T-helper 2 cell treated with Interferon-gamma antibody and Interleukin-4, amounts not matched to agents 100 ng/mL and 5 ng/mL, for 36 hours (primary cell): ENCODE data around the gene TMEM107. TPM values are rescaled to one million over a fixed set of nuclear protein-coding genes. Genes with fewer than 3 reads are reported as not detected.

Experiments used
- intact Hi-C: fragments of 100-400 bp; cut with micrococcal nuclease; formaldehyde crosslinking; loops from one replicate; pipeline ENCODE4 v1.15.1; 2023
- total RNA-seq: library from RNA; stranded (reverse); gene quantifications from 2 replicates; pipeline ENCODE4 v1.2.3, GENCODE V29; 2022

The TMEM107 gene
- total RNA-seq, 1 donor from 2014 or later, result 26.4 TPM

DNA sequence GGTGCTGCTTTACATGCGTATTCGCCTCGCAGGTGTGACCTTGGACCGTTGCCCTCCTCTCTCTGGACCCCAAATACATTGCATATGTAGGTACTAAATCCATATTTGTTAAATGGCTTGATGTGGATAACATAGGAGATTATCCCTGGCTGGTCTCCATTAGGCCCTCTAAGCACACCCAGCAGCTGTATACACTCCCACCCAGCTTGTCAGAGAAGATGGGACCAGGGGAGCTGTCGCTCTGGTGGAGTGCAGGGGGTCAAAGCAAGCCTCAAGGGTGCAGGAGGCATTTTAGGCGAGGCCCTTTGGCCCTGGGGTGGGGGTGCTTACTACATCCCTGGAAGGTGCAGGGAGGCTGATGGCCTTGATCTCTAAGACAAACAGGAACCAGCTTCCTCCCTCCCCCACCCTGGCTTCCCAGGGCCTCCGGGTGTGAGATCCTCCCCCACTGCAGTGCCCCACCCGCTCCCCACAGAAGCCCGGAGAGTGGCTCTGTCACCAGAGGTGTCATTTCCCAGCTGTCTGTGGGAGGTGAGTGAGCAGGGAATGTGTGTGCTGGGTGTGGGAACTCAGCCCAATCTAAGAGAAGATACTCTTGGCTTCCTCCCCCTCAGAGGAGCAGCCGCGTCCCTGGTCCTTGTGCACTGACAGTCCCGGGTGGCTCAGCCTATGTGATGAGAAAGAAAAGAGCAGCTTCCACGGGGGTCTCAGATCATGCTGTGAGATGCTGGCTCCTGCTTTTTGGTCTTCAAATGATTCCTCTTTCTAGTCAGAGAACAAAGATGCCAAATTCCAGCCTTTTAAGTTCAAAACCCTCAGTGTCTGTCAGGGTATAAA lies 12.0 kb downstream of the TMEM107 start:
- intact Hi-C loops, result loop anchor here (1.0 kb wide), 1 partner anchor 9 kb away; no protein-coding TSS in a partner anchor

DNA sequence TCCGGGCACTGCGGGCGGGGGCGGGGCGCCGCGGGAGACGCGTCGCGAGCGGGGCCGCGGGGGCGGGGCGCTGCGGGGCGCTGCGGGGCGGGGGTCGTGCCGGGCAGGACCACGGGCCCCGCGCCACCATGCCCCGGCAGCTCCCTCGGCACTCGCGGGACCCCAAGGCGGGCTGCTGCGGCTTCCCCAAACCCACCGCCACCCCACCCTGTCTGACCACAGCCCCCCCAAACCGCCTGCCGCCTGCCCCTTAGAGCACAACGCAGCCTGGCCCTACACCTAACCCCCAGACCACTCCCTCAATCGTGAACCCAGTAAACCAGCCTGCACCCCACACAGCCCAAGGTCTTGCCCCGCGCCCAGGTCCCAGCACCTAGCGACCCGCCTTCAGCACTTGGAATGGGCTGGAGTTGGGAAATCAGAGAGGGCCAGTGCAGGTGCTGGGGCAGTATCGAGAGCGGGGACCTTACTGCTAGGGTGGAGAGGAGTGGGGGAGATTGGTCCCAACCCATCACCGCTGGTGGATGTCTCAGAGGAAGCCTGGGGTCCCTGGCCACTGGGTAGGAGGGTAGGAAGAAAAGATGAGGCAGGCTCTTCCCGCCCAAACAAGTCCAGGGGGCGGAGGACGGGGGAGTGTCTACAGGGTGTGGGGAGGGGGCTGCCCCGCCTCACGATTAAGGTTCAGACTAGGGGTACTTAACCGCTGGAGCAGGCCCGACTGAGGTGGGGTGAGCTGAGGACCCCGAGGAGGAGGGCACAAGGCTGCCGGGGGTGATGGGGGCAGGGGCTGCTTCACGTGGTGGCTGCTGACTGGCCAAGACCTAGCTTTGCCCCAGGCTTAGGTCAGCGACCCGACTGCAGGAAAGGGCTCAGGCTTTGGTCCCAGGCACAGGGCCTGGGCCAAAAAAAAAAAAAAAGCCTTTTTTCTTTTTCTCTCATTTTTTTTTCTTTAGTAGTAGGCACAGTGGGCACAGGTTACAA lies 12.9 kb downstream of the TMEM107 start:
- intact Hi-C loops, result no loop called here

DNA sequence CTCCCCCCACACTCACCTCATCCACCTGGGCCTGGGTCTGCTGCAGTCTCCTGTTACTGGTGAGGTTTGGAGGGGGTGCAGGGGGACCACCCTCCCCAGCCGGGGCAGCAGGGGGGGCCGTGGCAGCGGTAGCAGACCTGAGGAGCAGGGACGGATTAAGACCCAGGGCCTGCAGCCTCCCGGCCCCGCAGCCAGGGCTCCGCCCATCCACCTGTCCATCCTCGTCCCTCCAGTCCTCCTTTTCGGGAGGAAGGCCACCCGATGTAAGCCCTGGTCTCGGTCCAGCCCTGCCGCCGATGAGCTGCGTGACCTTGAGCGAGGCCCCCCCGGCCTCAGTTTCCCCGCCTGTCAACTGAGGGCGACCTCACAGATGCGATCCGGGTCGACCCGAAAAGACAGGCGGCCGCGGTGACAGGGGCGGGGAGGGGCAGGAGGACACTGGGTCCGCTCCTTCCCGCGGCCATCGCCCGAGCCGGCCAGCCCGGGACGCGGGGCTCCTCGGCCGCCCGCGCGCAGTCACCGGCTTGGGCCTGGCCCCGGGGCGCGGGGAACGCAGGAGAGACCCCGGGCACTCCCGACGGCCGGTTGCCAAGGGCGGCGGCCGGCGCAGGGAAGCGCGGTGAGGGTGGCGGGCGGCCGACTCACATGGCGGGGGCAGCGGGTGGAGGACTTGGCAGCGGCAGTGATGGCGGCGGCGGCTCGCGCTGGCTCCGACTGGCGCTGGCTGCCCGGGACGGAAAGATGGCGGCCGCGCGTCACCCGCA lies 13.8 kb downstream of the TMEM107 start, which contains the start of gene VAMP2:
Gene VAMP2, minus strand, starts transcription at position 716 of the 764 bp plus-strand sequence. Its CDS starts 69 bp downstream, at position 647.
- intact Hi-C loops, result no loop called here

DNA sequence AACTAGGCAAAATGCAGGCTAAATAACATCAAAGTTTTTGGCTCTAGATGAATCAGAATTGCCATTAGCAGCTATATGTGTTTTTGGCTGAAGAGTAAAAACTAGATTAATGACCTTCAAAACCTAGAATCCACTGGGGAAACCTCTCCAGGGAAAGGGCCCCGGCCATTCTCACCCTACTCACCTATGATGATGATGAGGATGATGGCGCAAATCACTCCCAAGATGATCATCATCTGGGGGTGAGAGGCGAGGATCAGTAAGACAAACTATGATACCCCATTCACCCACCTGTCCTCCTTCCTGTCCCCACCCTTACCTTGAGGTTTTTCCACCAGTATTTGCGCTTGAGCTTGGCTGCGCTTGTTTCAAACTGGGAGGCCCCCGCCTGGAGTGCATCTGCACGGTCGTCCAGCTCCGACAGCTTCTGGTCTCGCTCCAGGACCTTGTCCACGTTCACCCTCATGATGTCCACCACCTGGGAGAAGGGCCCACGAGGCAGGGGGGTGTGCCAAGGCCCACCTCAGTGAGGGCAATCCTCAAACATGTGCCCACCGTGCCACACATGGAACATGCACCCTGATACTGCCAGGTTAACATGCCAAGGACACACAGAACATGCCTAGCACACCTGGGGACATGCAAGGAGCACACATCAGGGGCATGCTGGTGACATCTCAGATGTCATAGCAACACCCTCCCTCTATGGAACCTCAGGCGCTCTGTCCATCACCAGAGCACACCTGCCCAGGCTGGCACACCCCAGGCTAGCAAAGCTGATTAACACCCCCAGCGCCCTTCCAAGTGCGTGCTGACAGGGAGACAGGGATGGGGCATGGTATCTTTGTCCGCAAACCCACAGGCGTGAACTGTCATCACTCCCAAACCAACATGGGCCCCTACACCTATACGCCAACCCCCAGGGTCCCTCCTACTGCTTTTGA lies 14.6 kb downstream of the TMEM107 start:
- intact Hi-C loops, result no loop called here

DNA sequence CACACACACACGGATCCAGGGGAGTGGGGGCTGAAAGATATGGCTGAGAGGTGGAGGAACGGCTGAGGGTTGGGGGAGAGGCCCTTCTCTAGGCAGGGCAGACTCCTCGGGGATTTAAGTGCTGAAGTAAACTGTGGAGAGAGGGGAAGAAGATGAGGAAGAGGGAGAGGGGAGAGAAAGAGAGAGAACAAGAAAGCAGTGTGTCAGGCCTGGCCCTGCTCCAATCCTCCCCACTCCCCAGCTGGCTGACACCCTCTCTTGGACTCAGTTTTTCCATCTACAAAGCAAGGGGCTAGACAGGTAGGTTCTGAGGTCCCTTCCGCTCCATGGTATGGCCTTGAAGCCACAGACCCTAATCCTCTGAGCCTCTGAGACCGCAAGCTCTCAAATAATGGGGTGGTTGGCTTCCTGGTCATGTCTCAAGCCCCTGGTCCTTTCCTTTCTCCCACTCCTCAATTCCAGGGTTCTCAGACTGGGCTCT lies 15.4 kb downstream of the TMEM107 start:
- intact Hi-C loops, result no loop called here

DNA sequence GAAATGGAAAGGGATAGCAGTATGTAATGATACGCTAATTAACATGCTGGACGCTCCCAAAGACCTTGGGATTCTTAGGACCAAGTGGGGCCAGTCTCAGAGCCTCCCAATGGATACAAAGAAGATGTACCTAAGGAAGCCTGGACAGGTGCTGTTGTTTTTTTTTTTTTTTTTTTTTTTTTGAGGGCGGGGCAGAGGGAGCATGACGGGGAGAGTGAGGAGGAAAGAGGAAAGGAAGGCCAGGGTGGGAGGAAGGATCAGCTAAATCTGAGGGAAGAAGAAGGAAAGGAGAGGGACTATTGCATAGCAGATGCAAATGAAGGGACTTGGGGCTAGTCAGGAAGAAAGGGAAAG lies 16.0 kb downstream of the TMEM107 start:
- intact Hi-C loops, result no loop called here

DNA sequence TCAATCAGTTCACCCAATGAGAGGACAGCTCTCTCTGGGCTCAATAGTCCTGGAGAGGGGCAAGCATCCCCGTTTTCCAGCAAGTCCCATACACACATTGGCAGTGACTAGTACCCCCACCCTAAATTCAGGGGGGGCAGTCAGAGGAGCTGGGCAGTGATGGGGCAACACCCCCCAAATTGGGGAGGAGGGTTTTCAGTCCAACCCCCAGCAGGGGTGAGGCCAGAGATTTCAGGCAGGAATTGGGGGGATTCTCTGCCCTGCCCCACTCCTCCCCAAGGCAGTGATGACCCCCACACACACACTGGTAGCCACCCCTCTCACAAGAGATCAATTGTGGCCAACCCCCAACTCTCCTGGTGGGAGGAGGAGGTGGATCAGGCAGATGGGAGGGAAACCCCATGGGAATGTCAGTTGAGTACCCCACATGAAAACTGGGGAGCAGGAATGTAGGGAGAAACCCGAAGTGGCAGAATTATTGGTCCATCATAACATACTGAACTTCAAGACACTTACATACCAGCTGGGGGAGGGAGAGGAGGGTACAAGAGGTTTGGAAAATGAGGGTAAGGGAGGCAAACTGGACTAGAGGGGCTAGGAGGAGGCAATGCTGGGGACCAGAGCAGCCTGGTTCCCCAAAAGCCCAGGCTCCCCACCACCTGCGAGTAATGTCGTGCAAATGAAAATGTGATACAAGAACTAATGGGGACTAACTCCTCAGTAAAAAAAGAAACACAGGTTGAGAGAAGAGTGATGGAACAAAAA lies 16.5 kb downstream of the TMEM107 start:
- intact Hi-C loops, result loop anchor here (10.0 kb wide), 2 partner anchors 275 to 925 kb away; partner anchors contain the start of genes CHD3, DVL2 and PHF23

DNA sequence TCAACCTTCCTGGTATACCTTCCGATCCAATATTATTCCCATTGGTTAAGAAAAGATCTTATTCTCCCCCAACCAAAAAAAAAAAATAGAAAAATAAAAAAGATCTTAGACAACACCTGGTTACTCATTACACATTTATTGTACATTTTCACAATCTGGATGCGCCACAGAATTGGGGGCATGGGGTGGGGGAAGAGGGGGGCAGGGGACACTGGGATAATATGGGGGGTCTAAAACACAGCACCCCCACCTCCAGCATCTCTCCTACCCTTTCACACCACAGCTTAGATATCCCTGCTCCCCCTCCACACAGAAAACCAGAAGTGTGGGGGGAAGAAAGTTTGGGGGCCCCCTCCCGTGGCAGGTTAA lies 17.2 kb downstream of the TMEM107 start:
- intact Hi-C loops, result loop anchor here (10.0 kb wide), 2 partner anchors 274 to 924 kb away; partner anchors contain the start of genes CHD3, DVL2 and PHF23

DNA sequence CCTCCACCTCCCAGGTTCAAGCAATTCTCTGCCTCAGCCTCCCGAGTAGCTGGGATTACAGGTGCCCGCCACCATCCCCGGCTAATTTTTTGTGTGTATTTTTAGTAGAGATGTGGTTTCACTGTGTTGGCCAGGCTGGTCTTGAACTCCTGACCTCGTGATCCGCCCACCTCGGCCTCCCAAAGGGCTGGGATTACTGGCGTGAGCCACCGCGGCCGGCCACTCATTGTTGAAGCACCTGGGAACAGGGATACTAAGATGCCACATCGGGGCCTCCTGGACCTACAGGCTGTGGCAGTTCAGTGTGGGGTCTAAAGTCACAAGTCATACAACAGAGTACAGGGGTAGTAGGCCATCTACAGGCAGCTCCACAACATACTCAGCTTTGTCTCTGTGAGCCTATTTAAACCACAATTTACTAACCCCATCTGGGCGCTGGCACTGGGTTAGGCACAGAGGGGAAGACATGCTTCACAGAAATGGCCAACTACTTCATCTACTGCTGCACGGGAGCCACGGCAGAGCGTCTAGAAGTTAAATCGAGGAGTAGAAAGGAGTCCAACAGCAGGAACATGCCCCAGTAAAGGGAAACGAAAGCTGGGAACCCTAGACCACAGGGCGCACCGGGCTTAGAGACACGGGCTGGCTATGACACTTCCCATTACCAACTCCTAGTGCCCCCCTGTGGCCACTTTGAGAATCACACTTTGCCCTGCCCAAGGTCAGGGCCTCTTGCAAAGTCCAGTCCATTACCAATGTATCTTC lies 17.7 kb downstream of the TMEM107 start:
- intact Hi-C loops, result loop anchor here (10.0 kb wide), 2 partner anchors 274 to 924 kb away; partner anchors contain the start of genes CHD3, DVL2 and PHF23

DNA sequence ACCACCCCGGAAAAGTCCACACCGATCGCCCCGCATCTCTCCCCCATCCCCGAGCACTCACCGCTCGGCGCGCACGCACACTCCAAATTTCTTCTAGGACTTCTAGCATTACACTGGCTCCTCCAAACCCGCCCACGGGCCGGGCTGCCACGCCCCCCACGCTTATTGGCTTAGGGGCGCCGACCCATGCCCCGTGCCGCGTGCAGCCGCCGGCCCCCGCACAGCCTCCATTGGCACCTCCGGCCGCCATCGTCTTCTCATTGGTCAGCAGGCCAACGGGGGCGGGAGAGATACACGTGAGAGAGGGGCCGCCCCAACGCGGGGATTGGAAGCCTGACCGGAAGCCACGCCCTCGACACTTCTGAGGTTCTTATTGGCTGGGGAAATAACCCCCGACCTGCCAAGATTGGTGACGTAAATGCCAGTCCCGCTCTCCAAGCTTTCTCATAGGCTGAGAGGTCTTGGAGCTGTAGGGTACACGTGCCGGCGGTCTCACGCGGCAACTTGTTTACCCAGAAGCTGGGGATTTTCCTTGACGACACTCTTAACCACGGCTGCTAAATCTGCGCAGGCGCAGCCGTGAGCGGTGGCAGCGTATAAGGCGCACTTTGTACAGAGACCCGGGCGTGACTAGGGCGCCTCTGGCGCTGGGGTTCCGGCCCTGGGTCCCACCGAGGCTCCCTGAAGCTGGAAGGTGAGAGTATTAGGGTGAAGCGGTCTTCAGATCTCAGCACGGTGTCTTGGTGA lies 19.8 kb downstream of the TMEM107 start:
- intact Hi-C loops, result loop anchor here (1.0 to 10.0 kb wide), 10 partner anchors 16 to 922 kb away; partner anchors contain the start of genes CHD3, CTC1, DVL2 and PHF23

DNA sequence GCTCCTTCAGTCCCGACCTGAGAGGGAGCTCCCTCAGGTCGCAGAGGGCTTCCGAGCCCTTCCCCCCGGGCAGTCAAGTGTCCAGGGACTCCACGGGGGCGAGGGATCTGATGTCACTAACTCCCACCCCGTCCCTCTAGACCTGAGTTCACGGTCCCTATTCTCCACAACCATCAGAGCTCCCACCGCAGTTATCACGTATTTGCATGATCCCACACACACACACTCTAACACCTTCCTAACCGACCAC lies 20.3 kb downstream of the TMEM107 start:
- intact Hi-C loops, result loop anchor here (1.0 to 10.0 kb wide), 10 partner anchors 17 to 921 kb away; partner anchors contain the start of genes CHD3, CTC1, DVL2 and PHF23

DNA sequence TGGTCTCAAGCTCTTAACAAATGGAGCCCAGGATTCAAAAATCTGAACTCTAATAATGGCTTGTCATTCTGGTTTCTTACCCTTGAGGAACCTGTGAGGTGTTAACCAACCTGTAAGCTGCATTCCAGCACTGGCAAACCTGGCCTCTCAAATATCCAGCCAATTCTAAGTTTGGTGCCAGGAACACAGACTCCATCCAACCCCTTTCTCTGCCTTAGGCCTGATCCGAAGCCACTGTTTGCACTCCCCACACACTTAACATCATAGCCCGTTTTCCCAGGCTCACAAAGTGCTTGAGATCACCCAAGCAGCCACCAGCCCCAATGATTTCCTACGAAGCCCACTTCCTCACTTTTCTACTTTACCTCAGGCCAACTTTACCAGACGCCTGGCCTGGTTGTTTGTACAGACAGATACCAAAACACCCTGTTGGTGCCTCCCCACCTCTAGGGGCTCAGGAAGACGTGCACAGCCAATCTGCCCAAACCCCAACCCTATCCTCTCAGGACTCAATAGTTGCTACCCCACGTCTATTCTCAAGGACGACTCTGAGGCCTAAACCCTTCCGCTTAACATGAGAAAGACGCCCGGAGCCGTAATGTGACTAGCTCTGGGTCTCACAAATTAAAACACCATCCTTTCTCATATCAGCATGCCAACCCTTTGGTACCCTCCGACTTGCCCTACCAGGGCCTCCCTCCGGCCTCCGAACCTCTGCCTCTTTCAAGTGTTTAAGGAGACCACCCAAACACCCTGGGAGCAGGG lies 20.8 kb downstream of the TMEM107 start:
- intact Hi-C loops, result loop anchor here (10.0 kb wide), 2 partner anchors 271 to 921 kb away; partner anchors contain the start of genes CHD3, DVL2 and PHF23

DNA sequence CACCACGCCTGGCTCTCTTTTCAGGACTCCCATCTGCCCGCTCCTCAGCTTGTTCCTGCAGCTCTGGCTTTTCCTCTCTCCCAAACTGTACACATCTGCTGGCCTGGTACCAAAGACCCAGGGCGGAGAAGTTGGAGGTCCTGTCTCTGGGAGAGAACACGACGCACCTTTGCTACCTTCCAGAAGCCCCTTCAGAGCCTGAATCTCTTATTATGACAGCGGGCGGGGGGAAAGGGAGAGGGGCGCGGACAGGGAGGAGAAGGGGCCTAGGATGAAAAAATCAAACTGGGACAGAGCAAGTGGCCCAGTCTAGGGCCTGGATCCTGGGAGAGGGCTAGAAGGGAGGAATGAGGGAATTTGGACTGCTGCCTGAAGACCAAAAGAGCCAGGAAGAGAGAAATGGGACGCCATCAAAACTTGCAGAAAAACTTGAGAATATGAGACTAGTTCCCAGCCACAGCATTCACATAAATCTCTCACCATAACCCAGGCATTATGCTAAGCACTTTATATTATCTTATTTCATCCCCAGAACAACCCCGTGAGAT lies 21.5 kb downstream of the TMEM107 start:
- intact Hi-C loops, result loop anchor here (10.0 kb wide), 2 partner anchors 270 to 920 kb away; partner anchors contain the start of genes CHD3, DVL2 and PHF23

DNA sequence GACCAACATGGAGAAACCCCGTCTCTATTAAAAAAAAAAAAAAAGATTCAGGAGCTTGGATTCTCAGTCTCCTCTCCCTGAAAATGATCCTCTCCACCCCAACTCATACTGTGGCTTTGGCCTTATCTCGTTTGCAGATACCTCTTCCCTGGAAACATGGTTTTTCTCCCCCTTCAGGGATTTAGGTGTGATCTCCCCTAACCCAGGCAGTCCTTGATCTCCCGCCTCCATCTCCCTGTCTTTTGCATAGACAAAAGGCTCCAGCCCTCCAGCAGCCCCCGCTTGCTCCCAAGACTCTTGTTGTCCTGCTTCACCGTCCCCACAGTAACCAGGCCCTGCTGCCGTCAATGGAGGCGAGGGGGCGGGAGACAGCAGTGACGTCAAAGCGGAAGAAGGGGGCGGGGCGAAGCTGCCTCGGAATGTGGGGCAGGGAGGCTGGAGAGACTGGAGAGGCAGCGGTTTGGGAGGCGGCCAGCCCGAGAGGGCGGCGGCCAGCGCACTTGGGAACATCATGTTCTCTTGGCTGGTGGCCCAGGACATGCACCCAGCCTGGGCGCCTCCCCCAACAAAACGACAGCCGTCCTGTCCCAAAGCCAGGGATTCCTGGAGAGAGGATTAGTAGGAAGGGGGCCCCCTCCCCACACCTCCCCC lies 22.1 kb downstream of the TMEM107 start:
- intact Hi-C loops, result loop anchor here (10.0 kb wide), 2 partner anchors 269 to 919 kb away; partner anchors contain the start of genes CHD3, DVL2 and PHF23

DNA sequence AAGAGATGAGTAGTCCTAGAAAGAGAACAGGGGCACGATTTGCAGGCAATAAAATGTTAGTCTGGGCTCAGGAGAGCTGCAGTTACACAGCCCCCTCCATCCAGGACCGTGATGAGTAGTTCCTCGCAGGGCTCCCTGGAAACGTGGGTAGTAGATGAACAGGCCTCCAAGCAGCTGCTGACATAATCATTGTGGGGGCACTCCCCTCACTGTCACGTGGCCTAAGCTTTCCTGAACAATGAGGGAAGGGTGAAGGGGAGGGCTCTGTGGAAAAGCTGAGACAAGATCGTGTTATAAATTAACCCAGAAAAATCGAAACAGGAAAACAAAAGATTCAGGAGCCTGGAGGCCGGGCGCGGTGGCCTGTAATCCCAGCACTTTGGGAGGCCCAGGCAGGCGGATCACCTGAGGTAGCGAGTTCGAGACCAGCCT lies 22.6 kb downstream of the TMEM107 start:
- intact Hi-C loops, result loop anchor here (10.0 kb wide), 2 partner anchors 269 to 919 kb away; partner anchors contain the start of genes CHD3, DVL2 and PHF23
